ENCODE results near the gene SIRPA.

Gene SIRPA

GRCh38 chr20:1894951-1895673 lies at the start of gene SIRPA:
TSS of gene SIRPA (plus strand) at chr20:1895407. CDS start at chr20:1895448, 41 bp downstream.
- peak; percentile 20 for DNase-seq

- no peak for DNase-seq
Measured at GRCh38 chr20:1845701-1846100, 49.5 kb upstream of the SIRPA start.

- DNase-seq: no peak
Measured at GRCh38 chr20:1846341-1846740, 48.9 kb upstream of the SIRPA start.

GRCh38 chr20:1846876-1847275 lies 48.3 kb upstream of the SIRPA start:
- no peak for DNase-seq

GRCh38 chr20:1847780-1848179 lies 47.4 kb upstream of the SIRPA start:
- no peak for DNase-seq

- no peak for DNase-seq
Measured at GRCh38 chr20:1848373-1848772, 46.8 kb upstream of the SIRPA start.

- DNase-seq: no peak
Measured at GRCh38 chr20:1851396-1851795, 43.8 kb upstream of the SIRPA start.

GRCh38 chr20:1853473-1853872 lies 41.7 kb upstream of the SIRPA start:
- DNase-seq: no peak

- DNase-seq: no peak
Measured at GRCh38 chr20:1854246-1854645, 41.0 kb upstream of the SIRPA start.

GRCh38 chr20:1855109-1855508 lies 40.1 kb upstream of the SIRPA start:
- DNase-seq: no peak

GRCh38 chr20:1855690-1856089 lies 39.5 kb upstream of the SIRPA start:
- no peak for DNase-seq

GRCh38 chr20:1856424-1856823 lies 38.8 kb upstream of the SIRPA start:
- DNase-seq: no peak

- DNase-seq: no peak
Measured at GRCh38 chr20:1857466-1857865, 37.7 kb upstream of the SIRPA start.

- DNase-seq: no peak
Measured at GRCh38 chr20:1858871-1859270, 36.3 kb upstream of the SIRPA start.

GRCh38 chr20:1860446-1860845 lies 34.8 kb upstream of the SIRPA start:
- DNase-seq: no peak

- DNase-seq: no peak
Measured at GRCh38 chr20:1861347-1861976, 33.7 kb upstream of the SIRPA start.

- DNase-seq: no peak
Measured at GRCh38 chr20:1861996-1862662, 33.1 kb upstream of the SIRPA start.

- no peak for DNase-seq
Measured at GRCh38 chr20:1862663-1863053, 32.5 kb upstream of the SIRPA start.

GRCh38 chr20:1863296-1863695 lies 31.9 kb upstream of the SIRPA start:
- DNase-seq: no peak

- no peak for DNase-seq
Measured at GRCh38 chr20:1866834-1867233, 28.4 kb upstream of the SIRPA start.

- no peak for DNase-seq
Measured at GRCh38 chr20:1867495-1868260, 27.5 kb upstream of the SIRPA start.

GRCh38 chr20:1868856-1869255 lies 26.4 kb upstream of the SIRPA start:
- no peak for DNase-seq

GRCh38 chr20:1870323-1870722 lies 24.9 kb upstream of the SIRPA start:
- no peak for DNase-seq
